Caco-2 (cell line): ENCODE data around the gene AP2S1. TPM values are rescaled to one million over a fixed set of nuclear protein-coding genes. Genes with fewer than 3 reads are reported as not detected.
"Not testable (repeated sequence)": the region's sequence is repeated elsewhere in the genome, so short reads cannot be mapped to it uniquely, and the experiment has no call there.

Source experiments
- BruUV-seq: library from RNA; stranded (reverse); fragments of 400-500 nt; replicated peaks from 2 replicates; lab custom pipeline; 2021; lab: Mats Ljungman, UMichigan
- CTCF ChIA-PET: fragments of 300-600 bp; sonication (Branson Sonifier 250); formaldehyde crosslinking; loops from one replicate; lab custom pipeline; 2022; ENCODE audit warnings: antibody characterized with exemption; lab: Charles Lee
- POLR2A ChIA-PET: fragments of 300-600 bp; sonication (Branson Sonifier 250); formaldehyde crosslinking; loops from one replicate; lab custom pipeline; 2022; ENCODE audit warnings: antibody characterized with exemption; lab: Charles Lee
- DNase-seq, 2 experiments: peaks; one replicate each; pipeline versions ENCODE4 v3.0.0 to v3.0.0-alpha.2; 2020 to 2022
- H3K27me3 ChIP-seq: replicated peaks from 2 replicates; pipeline ENCODE4 v1.6.0; 2011; ENCODE audit warnings: low read length; ENCODE audit not compliant: control insufficient read depth, insufficient read depth
- H3K36me3 ChIP-seq: 2 replicates; pipeline ENCODE4 v1.5.1; 2011; ENCODE audit warnings: low read length; ENCODE audit not compliant: control insufficient read depth, insufficient read depth
- H3K4me1 ChIP-seq: fragments of 250-450 bp; sonication (Bioruptor Pico); 2 replicates; pipeline ENCODE4 v1.5.1; 2020; ENCODE audit warnings: mild to moderate bottlenecking
- H3K4me3 ChIP-seq: 2 replicates; pipeline ENCODE4 v1.5.1; 2011; ENCODE audit warnings: low read depth, mild to moderate bottlenecking, control low read depth, low read length
- H3K9me3 ChIP-seq: fragments of 250-450 bp; sonication (Bioruptor Pico); 2 replicates; pipeline ENCODE4 v1.5.1; 2020; ENCODE audit warnings: mild to moderate bottlenecking, moderate library complexity
- H3K27ac Mint-ChIP-seq: one replicate; pipeline ENCODE4 v1.8.0; 2022; ENCODE audit warnings: mixed read lengths; ENCODE audit not compliant: unreplicated experiment
- H3K27me3 Mint-ChIP-seq: one replicate; pipeline ENCODE4 v1.8.0; 2022; ENCODE audit warnings: mixed read lengths; ENCODE audit not compliant: insufficient read depth, unreplicated experiment
- H3K36me3 Mint-ChIP-seq: one replicate; pipeline ENCODE4 v1.8.0; 2022; ENCODE audit warnings: mild to moderate bottlenecking, mixed read lengths; ENCODE audit not compliant: insufficient read depth, unreplicated experiment
- H3K4me1 Mint-ChIP-seq: one replicate; pipeline ENCODE4 v1.8.0; 2022; ENCODE audit warnings: low read depth, mixed read lengths; ENCODE audit not compliant: unreplicated experiment
- H3K4me3 Mint-ChIP-seq: one replicate; pipeline ENCODE4 v1.8.0; 2022; ENCODE audit warnings: mild to moderate bottlenecking, moderate library complexity, mixed read lengths; ENCODE audit not compliant: unreplicated experiment
- H3K9me3 Mint-ChIP-seq: one replicate; pipeline ENCODE4 v1.8.0; 2022; ENCODE audit warnings: mixed read lengths; ENCODE audit not compliant: unreplicated experiment
- intact Hi-C: fragments of 100-400 bp; cut with micrococcal nuclease; formaldehyde crosslinking; loops from one replicate; pipeline ENCODE4 v1.10.0; 2022; ENCODE audit not compliant: unreplicated experiment
- total RNA-seq: library from RNA; stranded (reverse); gene quantifications from 2 replicates; pipeline ENCODE4 v1.2.3, GENCODE V29; 2022
- TF ChIP-seq, protein P1 (sequence below), 2 experiments: fragments of 200-600 bp in 1 of 2; IDR thresholded peaks; 1 replicate in 1 of 2; 2 replicates in 1 of 2; pipeline versions ENCODE4 v1.5.1 to v1.8.0; 2011 to 2022; ENCODE audit warnings: antibody characterized with exemption in 1 of 2, control low read depth in 1 of 2, inconsistent platforms in 1 of 2, low read depth in 1 of 2, low read length in 1 of 2, mild to moderate bottlenecking in 1 of 2, moderate library complexity in 1 of 2; ENCODE audit not compliant: insufficient read depth in 1 of 2, severe bottlenecking in 1 of 2, unreplicated experiment in 1 of 2

The AP2S1 gene
- total RNA-seq, 1 experiment from 2014 or later = 211 TPM

DNA sequence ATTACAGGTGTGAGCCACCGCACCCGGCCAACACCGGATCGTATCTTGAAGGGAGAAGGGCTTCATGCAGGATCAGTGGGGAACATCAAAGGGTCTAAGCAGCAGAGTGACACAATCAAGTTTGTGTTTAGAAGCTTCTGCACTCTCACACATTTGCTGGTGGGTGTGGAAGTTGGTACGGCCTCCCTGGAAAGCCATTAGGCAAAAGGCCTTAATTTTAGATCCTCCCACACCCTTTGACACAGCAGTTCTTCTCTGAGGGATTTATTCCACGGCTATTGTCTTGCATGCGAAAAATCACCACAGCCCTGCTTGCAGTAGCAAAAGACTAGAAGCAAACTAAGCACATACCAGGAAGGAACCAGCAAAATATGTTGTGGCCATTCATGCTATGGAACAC lies 44.0 kb downstream of the AP2S1 start:
- Histone ChIP-seq H3K27me3 (no peaks in the 10 kb centered on the region), H3K4me3 (no peak overlapping the region), H3K4me1 (peaks cover 27% of the 10 kb centered on the region), H3K36me3 (no peaks in the 10 kb centered on the region), H3K9me3 (no peaks in the 10 kb centered on the region)
- no peak overlapping the region for H3K4me3 Mint-ChIP-seq
- no TSS peak for BruUV-seq
- intact Hi-C loops = no loop called here
- H3K36me3 Mint-ChIP-seq = no peaks in the 10 kb centered on the region
- CTCF ChIA-PET = no interaction called here
- DNase-seq = no peak
- no peak overlapping the region for H3K27ac Mint-ChIP-seq
- POLR2A ChIA-PET = no interaction called here
- no peaks in the 10 kb centered on the region for H3K27me3 Mint-ChIP-seq
- no peaks in the 10 kb centered on the region for H3K4me1 Mint-ChIP-seq
- TF ChIP-seq, protein P1, sequence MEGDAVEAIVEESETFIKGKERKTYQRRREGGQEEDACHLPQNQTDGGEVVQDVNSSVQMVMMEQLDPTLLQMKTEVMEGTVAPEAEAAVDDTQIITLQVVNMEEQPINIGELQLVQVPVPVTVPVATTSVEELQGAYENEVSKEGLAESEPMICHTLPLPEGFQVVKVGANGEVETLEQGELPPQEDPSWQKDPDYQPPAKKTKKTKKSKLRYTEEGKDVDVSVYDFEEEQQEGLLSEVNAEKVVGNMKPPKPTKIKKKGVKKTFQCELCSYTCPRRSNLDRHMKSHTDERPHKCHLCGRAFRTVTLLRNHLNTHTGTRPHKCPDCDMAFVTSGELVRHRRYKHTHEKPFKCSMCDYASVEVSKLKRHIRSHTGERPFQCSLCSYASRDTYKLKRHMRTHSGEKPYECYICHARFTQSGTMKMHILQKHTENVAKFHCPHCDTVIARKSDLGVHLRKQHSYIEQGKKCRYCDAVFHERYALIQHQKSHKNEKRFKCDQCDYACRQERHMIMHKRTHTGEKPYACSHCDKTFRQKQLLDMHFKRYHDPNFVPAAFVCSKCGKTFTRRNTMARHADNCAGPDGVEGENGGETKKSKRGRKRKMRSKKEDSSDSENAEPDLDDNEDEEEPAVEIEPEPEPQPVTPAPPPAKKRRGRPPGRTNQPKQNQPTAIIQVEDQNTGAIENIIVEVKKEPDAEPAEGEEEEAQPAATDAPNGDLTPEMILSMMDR (IDR thresholded peaks at IDR 0.05; ENCODE audit: insufficient read depth in 1 of 2, low read depth in 1 of 2, low read length in 1 of 2, severe bottlenecking in 1 of 2, unreplicated experiment in 1 of 2) = no peak
- no peaks in the 10 kb centered on the region for H3K9me3 Mint-ChIP-seq

DNA sequence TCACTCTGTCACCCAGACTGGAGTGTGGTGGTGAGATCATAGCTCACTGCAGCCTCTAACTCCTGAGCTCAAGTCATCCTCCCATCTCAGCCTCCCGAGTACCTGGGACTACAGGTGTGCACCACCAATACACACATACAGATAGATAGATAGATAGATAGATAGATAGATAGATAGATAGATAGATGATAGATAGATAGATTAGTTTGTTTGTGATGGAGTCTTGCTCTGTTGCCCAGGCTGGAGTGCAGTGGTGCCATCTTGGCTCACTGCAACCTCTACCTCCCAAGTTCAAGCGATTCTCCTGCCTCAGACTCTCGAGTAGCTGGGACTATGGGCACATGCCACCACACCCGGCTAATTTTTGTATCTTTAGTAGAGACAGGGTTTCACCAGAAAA lies 46.2 kb downstream of the AP2S1 start:
- H3K36me3 ChIP-seq, H3K27me3 Mint-ChIP-seq, H3K36me3 Mint-ChIP-seq, BruUV-seq, H3K9me3 ChIP-seq, DNase-seq, H3K9me3 Mint-ChIP-seq, H3K27me3 ChIP-seq, H3K4me3 ChIP-seq, H3K27ac Mint-ChIP-seq, intact Hi-C loops, H3K4me1 Mint-ChIP-seq, H3K4me3 Mint-ChIP-seq: not testable (repeated sequence)
- H3K4me1 ChIP-seq = peaks cover 36% of the 10 kb centered on the region
- POLR2A ChIA-PET = interaction anchor here (0.7 to 0.9 kb wide), 2 partner anchors 19 to 1424 kb away, joined by 3 to 5 read pairs; no protein-coding TSS in a partner anchor
- CTCF ChIA-PET = interaction anchor here (0.6 kb wide), 1 partner anchor 33 kb away, joined by 3 read pairs; no protein-coding TSS in a partner anchor

DNA sequence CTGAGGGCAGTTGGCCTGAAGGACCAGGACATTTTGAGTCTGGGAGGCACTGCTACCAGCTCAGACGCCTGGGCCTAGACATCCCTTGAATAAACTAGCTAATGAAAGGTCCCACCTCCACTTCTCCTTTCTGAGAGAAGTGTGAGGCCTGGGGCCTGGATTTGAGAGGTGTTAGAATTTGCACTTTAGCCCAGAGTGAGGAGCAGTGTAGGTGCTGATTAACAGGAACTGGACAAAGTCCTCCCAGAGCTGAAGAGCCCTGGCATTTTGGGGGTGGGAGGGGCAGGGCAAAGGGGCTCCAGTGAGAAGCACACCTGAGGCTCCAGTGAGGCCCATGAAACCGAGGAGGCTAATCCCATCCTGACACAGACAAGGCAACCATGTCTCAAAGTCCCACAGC lies 47.1 kb downstream of the AP2S1 start:
- peaks cover 36% of the 10 kb centered on the region for H3K4me1 ChIP-seq
- no peaks in the 10 kb centered on the region for H3K9me3 ChIP-seq
- TF ChIP-seq, protein P1 (IDR thresholded peaks at IDR 0.05; ENCODE audit: insufficient read depth in 1 of 2, low read depth in 1 of 2, low read length in 1 of 2, severe bottlenecking in 1 of 2, unreplicated experiment in 1 of 2) = no peak
- BruUV-seq = no TSS peak
- Mint-ChIP-seq H3K36me3 (no peaks in the 10 kb centered on the region), H3K9me3 (no peaks in the 10 kb centered on the region), H3K27me3 (no peaks in the 10 kb centered on the region), H3K27ac (peak overlapping the region; percentile 56), H3K4me1 (no peaks in the 10 kb centered on the region), H3K4me3 (no peak overlapping the region)
- H3K4me3 ChIP-seq = no peak overlapping the region
- intact Hi-C loops = loop anchor here (1.0 kb wide), 1 partner anchor 15 kb away; the partner anchor contains the start of gene SLC1A5
- H3K36me3 ChIP-seq = no peaks in the 10 kb centered on the region
- POLR2A ChIA-PET = interaction anchor here (0.5 to 1.5 kb wide), 7 partner anchors 14 to 59 kb away, joined by 3 to 12 read pairs (median 7); partner anchors contain the start of genes AP2S1 and SLC1A5
- no peaks in the 10 kb centered on the region for H3K27me3 ChIP-seq
- DNase-seq = peak; percentile 59 to 91
- CTCF ChIA-PET = interaction anchor here (0.6 to 1.0 kb wide), 3 partner anchors 17 to 37 kb away, joined by 3 to 8 read pairs (median 4); no protein-coding TSS in a partner anchor
